Measurements from ENCODE around the gene MYO9B. TPM values are rescaled to one million over a fixed set of nuclear protein-coding genes. Genes with fewer than 3 reads are reported as not detected.

The MYO9B gene
- total RNA-seq, 1 donor from 2014 or later: 55.9 TPM

GRCh38 chr19:17220207-17220758 lies 144.7 kb downstream of the MYO9B start:
- DNase-seq (ENCODE audit: low read depth): no peak
- TF ChIP-seq CTCF (conservative IDR thresholded peaks at IDR 0.05; ENCODE audit: low read depth, low read length): no peak

GRCh38 chr19:17225053-17225452 lies 149.5 kb downstream of the MYO9B start:
- DNase-seq (ENCODE audit: low read depth): no peak
- no peak for TF ChIP-seq CTCF (conservative IDR thresholded peaks at IDR 0.05; ENCODE audit: low read depth, low read length)
- H3K4me3 ChIP-seq (ENCODE audit: low read depth, low read length): no peak overlapping the region

More at GRCh38 chr19:17220207-17220758, 144.7 kb downstream of the MYO9B start:
- no peak overlapping the region for H3K4me3 ChIP-seq (ENCODE audit: low read depth, low read length)

GRCh38 chr19:17226002-17226933 lies 150.7 kb downstream of the MYO9B start, which contains the start of gene OCEL1:
Gene OCEL1 (plus strand): TSS chr19:17226226. CDS start chr19:17226248, 22 bp downstream.
- TF ChIP-seq CTCF (conservative IDR thresholded peaks at IDR 0.05; ENCODE audit: low read depth, low read length): no peak
- peak within 1 kb of the TSS; percentile 82 for H3K4me3 ChIP-seq (ENCODE audit: low read depth, low read length)
- peak; percentile 71 for DNase-seq (ENCODE audit: low read depth)

- no peak for TF ChIP-seq CTCF (conservative IDR thresholded peaks at IDR 0.05; ENCODE audit: low read depth, low read length)
- no peak for DNase-seq (ENCODE audit: low read depth)
- peak overlapping the region; percentile 13 for H3K4me3 ChIP-seq (ENCODE audit: low read depth, low read length)
These were observed 152.3 kb downstream of the MYO9B start for GRCh38 chr19:17227798-17228367.

- H3K4me3 ChIP-seq (ENCODE audit: low read depth, low read length): no peak overlapping the region
- DNase-seq (ENCODE audit: low read depth): no peak
- no peak for TF ChIP-seq CTCF (conservative IDR thresholded peaks at IDR 0.05; ENCODE audit: low read depth, low read length)
These were observed 154.3 kb downstream of the MYO9B start for GRCh38 chr19:17229890-17230289.

- no peak for DNase-seq (ENCODE audit: low read depth)
- no peak for TF ChIP-seq CTCF (conservative IDR thresholded peaks at IDR 0.05; ENCODE audit: low read depth, low read length)
These were observed 156.7 kb downstream of the MYO9B start for GRCh38 chr19:17232258-17232657.

More at GRCh38 chr19:17232258-17232657, 156.7 kb downstream of the MYO9B start:
- H3K4me3 ChIP-seq (ENCODE audit: low read depth, low read length): no peak overlapping the region
